CD4-positive, alpha-beta T cell treated with Interleukin-12 subunit alpha and Interleukin-12 subunit beta, for 1 hour (primary cell): ENCODE measurements around the gene COQ8B.
"Not testable (repeated sequence)": the region's sequence is repeated elsewhere in the genome, so short reads cannot be mapped to it uniquely, and the experiment has no call there.

Source experiments
- DNase-seq: peaks from one replicate; pipeline ENCODE4 v3.0.0-alpha.2; 2020

COQ8B gene

DNA sequence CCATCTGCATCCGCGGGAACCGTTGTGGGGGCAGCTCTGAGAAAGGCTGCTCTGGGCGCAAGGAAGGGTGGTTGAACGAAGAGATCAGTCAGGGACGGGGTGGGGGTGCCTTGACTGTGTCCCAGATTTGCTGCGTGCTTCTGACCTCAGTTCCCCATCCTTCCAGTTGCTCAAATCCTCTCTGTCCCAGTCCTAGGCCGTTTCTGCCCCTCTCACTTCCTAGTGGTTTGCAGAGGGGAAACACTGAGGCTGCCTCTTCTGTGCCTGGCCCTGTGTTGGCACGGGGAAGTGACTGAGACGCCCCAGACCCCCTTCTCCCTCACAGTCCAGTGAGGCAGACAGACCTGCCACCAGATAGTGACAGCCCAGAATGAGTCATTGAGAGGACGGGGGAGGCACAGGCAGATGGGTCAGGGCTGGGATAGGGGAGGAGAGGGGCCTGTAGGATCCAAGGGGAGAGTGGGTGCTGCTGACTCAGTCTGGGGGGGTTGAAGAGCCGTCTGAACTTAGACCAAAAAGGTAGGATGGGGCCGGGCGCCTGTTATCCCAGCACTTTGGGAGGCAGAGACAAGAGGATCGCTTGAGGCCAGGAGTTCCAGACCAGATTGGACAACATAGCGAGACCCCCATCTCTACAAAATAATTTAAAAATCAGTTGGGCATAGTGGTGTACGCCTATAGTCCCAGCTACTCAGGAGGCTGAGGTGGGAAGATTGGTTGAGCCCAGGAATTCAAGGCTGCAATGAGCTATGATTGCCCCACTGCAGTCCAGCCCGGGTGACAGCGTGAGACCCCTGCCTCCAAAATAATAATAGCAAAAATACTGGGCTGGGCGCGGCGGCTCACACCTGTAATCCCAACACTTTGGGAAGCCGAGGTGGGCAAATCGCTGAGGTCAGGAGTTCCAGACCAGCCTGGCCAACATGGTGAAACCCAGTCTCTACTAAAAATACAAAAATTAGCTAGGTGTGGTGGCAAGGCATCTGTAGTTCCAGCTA is 52.7 kb downstream of the COQ8B start:
- peak; percentile 17 for DNase-seq

DNA sequence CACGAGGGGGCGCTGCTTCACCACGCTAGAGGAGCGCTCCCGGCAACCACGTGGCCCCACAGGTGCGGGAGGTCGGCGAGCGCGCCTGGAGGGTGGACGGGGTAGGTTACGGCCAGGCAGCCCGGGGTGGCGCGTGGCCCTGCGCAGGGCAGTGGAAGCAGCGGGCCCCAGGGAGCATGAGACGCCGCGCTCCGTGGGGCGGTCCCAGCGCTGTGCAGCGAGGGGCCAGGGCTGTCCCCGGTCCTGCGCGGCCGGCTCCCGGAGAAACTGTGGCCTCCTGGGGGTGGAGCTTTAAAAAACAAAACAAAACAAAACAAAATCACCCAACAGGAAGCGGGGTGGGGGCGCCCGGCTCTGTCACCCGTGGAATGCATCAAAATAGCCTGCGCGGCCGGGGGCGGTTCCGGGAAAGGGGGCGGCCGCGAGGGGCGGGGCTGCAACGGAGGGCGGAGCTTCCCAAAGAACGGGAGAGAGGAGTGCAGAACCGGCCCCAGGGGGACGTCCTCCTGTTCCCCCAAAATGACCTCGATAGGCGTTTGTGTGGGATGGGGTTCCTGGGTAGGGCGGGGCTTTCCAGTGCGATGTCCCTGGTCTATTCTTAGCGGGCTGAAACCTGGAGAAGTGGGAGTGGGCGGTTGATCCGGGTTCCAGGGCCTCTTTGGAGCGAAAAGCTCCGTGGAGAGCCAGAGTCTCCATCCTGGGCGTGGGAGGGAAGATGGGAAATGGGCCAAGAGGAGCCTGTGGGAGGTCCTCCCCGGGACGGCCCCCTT is 53.6 kb downstream of the COQ8B start:
- peak; percentile 92 for DNase-seq

DNA sequence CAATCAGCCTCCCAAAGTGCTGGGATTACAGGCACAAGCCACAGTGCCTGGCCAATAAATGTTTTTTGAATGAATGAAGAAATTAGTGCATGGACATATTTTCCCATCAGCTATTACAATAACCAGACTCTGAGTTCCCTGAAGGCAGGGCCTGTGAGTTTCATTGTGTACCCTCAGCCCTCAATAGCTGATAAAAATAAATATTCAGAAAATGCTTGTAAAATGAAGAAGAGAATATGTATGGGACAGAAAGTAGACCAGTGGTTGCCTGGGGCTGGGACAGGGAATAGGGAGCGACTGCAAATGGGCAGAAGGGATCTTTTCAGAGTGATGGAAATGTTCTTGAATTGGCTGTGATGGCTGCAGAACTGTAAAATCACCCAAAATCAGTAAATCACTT is 55.1 kb downstream of the COQ8B start:
- no peak for DNase-seq

DNA sequence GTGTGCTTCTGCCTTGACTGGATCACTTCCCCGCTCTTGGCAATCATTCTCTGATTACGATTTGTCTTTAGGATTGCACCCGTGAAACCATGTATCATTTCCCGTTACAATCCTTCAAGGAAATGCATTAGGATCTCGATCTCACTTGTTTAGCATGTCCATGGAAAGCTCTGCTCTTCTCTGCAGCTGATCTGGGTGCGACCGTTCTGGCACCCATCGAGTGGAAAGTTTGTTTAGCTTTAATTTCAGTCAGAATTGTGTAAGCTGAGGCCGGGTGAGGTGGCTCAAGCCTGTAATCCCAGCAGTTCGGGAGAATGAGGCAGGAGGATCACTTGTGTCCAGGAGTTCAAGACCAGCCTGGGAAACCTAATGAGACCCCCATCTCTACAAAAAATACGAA is 57.1 kb downstream of the COQ8B start:
- DNase-seq, result no peak

DNA sequence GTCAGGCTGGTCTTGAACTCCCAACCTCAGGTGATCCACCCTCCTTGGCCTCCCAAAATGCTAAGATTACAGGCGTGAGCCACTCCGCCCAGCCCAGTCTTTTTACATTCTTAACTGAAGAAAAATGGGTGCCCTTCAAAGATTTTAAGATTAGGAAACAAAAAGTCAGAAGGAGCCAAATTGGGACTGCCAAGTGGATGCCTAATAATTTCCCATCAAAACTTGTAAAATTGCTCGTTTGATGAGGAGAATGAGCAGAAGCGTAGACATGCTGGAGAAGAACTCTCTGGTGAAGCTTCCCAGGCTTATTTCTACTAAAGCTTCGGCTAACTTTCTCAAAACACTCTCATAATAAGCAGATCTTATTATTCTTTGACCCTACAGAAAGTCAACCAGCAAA is 57.6 kb downstream of the COQ8B start:
- no peak for DNase-seq

DNA sequence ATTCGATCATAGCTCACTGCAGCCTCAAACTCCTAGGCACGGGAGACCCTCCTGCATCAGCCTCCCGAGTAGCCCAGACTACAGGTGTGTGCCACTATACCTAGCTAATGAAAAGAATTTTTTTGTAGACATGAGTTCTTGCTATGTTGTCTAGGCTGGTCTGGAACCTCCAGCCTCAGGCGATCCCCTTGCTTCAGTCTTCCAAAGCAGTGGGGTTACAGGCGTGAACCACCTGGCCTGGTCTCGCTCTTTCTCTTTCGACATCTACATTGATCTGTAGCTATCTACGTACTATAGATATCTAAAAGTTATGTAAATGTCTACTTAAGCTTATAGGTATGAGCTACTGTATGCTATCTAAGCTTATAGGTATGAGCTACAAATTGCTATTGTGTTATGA is 58.7 kb downstream of the COQ8B start:
- DNase-seq, result no peak

DNA sequence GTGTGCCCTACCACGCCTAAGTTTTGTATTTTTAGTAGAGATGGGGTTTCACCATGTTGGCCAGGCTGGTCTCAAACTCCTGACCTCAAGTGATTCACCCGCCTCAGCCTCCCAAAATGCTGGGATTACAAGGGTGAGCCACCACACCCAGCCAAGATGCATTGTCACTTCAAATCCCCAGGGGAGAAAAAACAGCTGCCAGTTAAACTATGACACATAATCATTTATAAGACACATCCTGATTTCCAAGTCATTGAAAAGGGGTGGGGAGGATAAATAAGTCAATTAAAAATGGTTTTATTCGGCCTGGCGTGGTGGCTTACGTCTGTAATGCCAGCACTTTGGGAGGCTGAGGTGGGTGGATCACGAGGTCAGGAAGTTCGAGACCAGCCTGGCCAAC is 61.0 kb downstream of the COQ8B start:
- not testable (repeated sequence) for DNase-seq

DNA sequence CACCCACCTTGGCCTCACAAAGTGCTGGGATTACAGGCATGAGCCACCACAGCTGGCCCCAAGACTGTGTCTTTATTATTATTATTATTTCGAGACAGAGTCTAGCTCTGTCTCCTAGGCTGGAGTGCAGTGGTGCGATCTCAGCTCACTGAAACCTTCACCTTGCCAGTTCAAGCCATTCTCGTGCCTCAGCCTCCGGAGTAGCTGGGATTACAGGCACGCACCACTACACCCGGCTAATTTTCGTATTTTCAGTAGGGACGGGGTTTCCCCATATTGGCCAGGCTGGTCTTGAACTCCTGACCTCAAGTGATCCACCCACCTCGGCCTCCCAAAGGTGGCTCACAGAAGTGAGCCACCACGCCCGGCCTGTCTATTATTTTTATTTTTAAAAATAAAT is 64.4 kb downstream of the COQ8B start:
- not testable (repeated sequence) for DNase-seq

DNA sequence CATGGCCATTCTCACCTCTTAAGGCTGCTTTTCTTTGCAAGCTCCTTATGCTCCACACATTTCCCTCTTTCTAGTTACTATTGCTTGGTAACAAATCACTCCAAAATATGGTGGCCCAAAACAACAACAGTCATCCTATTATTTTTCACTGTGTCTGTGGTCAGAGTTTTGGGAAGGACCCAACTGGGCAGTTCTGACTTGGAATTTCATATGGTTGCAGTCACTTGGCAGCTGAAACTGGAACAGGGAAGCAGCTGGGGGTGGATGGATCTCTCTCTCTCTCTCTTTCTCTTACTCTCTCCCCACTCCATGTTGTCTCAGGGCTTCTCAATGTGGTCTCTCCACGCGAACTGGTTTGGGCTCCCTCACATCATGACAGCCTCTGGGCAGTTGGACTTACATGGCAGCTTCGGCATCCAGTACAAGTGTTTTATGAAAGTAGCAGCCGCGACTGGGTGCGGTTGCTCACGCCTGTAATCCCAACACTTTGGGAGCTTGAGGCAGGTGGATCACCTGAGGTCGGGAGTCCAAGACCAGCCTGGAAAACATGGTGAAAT is 65.9 kb downstream of the COQ8B start:
- no peak for DNase-seq

DNA sequence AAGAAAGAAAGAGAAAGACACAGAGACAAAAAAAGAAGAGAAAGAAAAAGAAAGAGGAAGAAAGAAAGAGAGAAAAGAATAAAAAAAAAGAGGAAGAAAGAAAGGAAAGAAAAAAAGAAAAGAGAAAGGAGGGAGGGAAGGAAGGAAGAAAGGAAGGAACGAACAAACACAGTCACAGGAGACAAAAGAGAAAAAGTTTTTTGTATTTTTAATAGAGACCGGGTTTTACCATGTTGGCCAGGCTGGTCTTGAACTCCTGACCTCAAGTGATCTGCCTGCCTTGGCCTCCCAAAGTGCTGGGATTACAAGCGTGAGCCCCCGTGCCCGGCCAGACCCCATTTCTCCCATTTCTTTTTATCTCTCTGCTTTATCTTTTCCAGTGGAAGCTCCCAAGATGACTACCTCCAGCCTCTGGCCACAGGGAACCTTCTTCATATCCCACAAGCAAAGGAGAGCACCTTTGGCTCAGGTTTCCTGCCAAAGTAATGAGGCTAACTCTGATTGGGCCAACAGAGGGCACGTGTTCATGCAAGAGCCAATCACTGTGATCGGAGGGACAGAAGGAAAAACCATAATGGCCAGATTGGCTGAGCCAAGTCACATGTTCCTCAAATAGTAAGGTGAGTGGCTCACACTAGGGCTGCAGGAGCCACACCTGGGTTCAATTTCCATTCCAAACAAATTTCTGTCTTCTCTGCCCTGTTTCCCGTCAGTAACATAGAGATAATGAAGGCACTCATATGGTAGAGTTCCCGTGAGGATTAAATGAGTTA is 66.6 kb downstream of the COQ8B start:
- DNase-seq, result not testable (repeated sequence)

DNA sequence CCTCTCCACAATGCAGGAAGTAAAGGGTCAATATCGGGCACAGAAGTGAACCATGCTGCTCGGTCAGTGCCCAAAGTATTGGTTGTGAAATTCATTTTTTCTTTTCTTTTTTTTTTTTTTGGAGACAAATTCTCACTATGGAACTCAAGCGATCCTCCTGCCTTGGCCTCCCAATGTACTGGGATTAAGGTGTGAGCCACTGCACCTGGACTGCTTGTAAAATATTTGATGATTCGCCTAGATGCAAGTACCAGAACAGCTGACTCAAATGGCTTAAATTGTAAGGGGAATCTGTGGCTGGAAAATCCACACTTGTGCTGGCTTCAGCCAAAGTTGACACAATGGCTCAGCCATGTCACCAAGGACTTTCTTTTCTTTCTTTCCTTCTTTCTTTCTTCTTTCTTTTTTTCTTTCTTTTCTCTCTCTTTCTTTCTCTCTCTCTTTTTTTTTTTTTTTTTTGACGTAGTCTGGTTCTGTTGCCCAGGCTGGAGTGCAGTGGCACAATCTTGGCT is 69.9 kb downstream of the COQ8B start:
- no peak for DNase-seq

DNA sequence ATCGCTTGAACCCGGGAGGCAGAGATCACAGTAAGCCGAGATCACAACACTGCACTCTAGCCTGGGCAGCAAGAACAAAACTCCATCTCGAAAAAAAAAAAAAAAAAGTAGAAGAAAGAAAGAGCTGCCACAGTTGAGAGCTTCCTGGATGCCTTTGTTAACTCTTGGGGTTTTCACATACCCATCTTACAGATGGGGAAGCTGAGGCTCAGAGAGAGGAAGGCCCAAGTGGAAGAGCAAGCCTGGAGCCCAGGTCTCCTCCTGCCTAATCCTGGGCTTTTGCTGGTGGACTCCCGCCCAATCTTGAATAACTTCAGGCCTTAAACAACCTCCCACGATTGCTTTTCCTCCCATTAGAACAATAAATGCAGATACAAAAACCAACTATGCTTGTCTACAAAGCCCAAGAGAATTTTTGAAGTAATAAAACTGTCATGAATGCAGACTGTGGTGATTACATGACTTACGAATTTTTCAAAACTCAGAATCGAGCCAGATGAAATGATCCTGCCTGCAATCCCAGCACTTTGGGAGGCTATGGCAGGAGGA is 73.9 kb downstream of the COQ8B start:
- no peak for DNase-seq

DNA sequence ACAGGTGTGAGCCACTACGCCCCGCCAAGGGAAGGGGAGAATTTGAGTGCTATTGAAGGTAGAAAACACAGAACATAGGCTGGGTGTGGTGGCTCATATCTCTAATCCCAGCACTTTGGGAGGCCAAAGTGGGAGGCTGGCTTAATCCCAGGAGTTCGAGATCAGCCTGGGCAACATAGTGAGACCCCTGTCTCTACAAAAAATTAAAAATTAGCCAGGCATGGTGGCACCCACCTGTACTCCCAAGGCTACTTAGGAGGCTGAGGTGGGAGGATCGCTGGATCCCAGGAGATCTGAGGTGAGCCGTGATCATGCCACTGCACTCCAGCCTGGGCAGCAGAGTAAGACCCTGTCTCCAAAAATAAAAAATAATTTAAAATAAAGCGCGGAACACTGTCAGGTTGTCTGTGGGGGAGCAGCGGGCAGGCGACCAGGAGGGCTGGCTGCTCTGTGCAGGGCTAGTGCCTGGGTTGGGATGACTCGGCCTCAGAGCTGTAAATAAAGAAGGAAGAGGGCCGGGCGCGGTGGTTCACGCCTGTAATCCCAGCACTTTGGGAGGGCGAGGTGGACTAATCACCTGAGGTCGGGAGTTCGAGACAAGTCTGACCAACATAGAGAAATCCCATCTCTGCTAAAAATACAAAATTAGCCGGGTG is 74.5 kb downstream of the COQ8B start:
- DNase-seq, result no peak
